ENCODE data around the gene S100PBP.

Gene S100PBP

DNA sequence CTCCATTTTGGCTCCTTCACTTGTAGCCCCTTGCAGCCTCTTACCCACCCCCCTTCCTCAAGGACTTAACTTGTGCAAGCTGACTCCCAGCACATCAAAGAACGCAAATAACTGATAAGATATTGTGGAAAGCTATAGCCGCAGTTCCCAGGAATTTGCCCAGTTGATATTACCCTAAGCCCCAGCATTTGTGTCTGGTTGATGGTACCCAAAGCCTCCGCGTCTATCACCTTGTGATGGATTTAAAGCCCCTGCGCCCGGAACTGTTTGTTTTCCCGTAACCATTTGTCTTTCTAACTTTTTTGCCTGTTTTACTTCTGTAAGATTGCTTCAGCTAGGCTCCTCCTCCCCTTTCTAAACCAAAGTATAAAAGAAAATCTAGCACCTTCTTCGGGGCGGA lies 6.2 kb upstream of the S100PBP start:
- H3K9ac ChIP-seq (ENCODE audit: low read length), result no peak overlapping the region
- H3K4me1 ChIP-seq (ENCODE audit: control insufficient read depth, insufficient read depth, low read length), result peaks cover 29% of the 10 kb centered on the region
- H3K4me3 ChIP-seq (ENCODE audit: low read length), result no peak overlapping the region
- DNase-seq (ENCODE audit: low read depth), result no peak
- no peaks in the 10 kb centered on the region for H3K9me3 ChIP-seq (ENCODE audit: control insufficient read depth, low read length)
- H3K36me3 ChIP-seq (ENCODE audit: control insufficient read depth, insufficient read depth, low read length, severe bottlenecking), result peaks cover 68% of the 10 kb centered on the region
- no peaks in the 10 kb centered on the region for H3K27me3 ChIP-seq (replicated peaks; ENCODE audit: control insufficient read depth, insufficient read depth, low read length)

DNA sequence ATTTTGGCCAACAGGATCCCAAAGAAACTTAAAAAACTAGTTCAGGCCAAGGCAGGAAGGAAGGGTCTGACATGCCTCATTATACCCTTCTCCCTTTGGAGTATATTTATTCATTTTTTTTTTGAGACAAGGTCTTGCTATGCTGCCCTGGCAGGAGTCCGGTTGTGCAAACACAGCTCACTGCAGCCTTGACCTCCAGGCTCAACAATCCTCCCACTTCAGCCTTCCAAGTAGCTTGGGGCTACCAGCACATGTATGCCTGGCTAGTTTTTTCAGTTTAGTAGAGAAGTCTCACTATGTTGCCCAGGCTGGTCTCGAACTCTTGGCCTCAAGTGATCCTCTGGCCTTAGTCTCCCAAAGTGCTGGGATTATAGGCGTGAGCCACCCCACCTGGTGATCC lies 5.5 kb upstream of the S100PBP start:
- DNase-seq (ENCODE audit: low read depth), result no peak
- H3K27me3 ChIP-seq (replicated peaks; ENCODE audit: control insufficient read depth, insufficient read depth, low read length), result no peaks in the 10 kb centered on the region
- no peak overlapping the region for H3K9ac ChIP-seq (ENCODE audit: low read length)
- peaks cover 61% of the 10 kb centered on the region for H3K36me3 ChIP-seq (ENCODE audit: control insufficient read depth, insufficient read depth, low read length, severe bottlenecking)
- no peaks in the 10 kb centered on the region for H3K9me3 ChIP-seq (ENCODE audit: control insufficient read depth, low read length)
- peaks cover 29% of the 10 kb centered on the region for H3K4me1 ChIP-seq (ENCODE audit: control insufficient read depth, insufficient read depth, low read length)
- H3K4me3 ChIP-seq (ENCODE audit: low read length), result no peak overlapping the region

DNA sequence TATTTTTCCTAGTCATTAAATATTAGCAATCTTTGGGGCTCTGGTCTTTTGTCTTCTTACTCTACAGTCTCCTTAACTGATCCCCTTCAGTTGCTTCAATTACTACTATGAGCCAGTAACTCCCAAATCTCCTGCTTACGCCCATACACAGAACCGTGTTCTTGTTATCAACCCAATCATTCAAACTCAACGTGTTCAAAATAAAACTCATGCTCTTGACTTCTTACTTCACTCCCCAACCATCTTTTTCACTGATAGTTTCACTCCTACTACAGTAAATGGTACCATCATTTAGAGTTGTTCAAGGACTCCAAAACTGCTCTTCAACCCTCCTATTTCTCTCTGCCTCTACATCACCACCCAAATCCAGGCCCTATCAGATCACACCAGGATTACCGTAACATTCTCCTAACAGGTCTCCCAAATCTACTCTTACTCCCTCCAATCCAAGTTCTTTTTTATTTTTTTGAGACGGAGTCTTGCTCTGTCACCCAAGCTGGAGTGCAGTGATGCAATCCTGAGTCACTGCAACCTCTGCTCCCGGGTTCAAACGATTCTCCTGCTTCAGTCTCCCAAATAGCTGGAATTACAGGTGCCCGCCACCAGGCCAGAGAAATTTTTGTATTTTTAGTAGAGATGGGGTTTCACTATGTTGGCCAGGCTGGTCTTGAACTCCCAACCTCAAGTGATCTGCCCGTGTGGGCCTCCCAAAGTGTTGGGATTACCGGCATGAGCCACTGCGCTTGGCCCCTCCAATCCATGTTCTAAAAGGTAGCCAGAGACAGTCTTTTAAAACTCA lies 3.3 kb upstream of the S100PBP start:
- Histone ChIP-seq H3K9ac (ENCODE audit: low read length) (no peak overlapping the region), H3K4me3 (ENCODE audit: low read length) (peak overlapping the region; percentile 99), H3K36me3 (ENCODE audit: control insufficient read depth, insufficient read depth, low read length, severe bottlenecking) (peaks cover 39% of the 10 kb centered on the region), H3K4me1 (ENCODE audit: control insufficient read depth, insufficient read depth, low read length) (peaks cover 38% of the 10 kb centered on the region), H3K27me3 (replicated peaks; ENCODE audit: control insufficient read depth, insufficient read depth, low read length) (no peaks in the 10 kb centered on the region), H3K9me3 (ENCODE audit: control insufficient read depth, low read length) (no peaks in the 10 kb centered on the region)
- peak; percentile 31 for DNase-seq (ENCODE audit: low read depth)

DNA sequence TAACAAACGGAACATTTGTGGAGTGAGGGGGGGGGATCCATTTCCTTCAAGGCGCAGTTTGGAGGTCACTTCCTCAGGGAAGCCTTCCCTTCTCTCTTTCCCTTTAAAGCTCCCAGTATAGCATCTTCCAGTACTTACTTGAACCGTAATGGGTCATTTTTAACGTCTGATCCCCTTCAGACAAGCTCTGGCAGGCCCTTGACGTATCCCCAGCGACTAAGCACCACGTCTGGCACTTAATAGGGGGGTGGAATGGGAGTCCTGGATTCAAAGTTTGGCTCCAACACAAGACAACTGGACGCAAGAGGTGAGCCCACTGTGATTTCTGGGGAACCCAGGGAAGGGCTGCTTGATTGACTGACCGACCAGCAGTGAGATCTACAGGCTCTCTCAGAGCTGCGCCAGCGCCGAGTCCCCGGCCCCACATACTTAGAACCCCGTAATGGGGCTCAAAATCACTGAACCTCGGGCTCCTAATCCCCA lies 736 bp upstream of the S100PBP start:
- Histone ChIP-seq H3K9me3 (ENCODE audit: control insufficient read depth, low read length) (no peaks in the 10 kb centered on the region), H3K27me3 (replicated peaks; ENCODE audit: control insufficient read depth, insufficient read depth, low read length) (no peaks in the 10 kb centered on the region), H3K36me3 (ENCODE audit: control insufficient read depth, insufficient read depth, low read length, severe bottlenecking) (peaks cover 18% of the 10 kb centered on the region), H3K9ac (ENCODE audit: low read length) (peak overlapping the region; percentile 100), H3K4me3 (ENCODE audit: low read length) (peak overlapping the region; percentile 99), H3K4me1 (ENCODE audit: control insufficient read depth, insufficient read depth, low read length) (peaks cover 38% of the 10 kb centered on the region)
- peak; percentile 56 for DNase-seq (ENCODE audit: low read depth)

DNA sequence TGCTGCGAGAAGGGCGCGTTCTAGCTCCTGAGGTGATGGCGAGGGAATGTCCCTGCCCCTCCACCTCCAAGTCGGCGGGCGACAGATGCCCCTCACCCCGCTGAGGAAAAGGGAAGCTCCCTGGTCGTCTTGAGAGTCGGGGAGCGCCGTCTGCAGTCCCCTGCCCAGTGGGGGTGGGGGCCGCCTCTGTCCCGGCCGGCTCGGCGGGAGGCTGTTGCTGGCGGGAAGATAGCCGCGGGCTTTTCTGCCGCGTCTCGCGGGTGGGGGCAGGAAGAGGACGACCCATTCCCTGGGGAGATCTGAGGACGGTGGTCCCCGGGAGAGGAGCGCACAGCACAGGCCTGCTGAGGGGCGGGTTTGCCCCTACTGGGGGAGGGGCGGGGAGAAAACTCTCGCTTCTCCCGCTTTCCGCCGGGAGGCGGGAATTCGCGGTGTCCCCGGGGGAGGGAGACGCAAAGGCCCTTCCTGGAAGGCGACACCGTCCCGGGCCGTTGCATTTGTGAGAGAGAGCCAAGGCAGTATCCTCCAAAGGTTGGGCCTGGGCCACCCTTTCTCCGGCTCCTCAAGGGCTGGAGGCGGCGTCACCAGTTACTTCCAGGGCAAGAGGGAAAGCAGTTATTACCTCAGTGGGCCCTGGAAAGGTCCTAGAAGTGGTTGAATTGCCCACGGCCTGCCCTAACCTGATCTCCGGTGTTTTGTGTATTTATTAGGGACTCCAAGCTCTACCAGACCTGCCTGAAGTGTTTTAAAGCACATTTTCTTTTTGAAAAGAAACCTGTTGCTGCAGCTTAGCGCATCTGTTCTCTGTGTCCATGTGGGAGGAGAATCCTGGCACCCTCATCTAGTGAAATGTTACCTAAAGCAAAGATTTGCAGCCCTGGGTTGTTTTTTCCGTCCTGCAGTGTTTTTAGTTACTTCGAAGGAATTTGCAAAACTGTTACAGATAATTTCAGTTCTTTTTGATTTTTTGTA lies 648 bp downstream of the S100PBP start:
- DNase-seq (ENCODE audit: low read depth), result peak; percentile 77

DNA sequence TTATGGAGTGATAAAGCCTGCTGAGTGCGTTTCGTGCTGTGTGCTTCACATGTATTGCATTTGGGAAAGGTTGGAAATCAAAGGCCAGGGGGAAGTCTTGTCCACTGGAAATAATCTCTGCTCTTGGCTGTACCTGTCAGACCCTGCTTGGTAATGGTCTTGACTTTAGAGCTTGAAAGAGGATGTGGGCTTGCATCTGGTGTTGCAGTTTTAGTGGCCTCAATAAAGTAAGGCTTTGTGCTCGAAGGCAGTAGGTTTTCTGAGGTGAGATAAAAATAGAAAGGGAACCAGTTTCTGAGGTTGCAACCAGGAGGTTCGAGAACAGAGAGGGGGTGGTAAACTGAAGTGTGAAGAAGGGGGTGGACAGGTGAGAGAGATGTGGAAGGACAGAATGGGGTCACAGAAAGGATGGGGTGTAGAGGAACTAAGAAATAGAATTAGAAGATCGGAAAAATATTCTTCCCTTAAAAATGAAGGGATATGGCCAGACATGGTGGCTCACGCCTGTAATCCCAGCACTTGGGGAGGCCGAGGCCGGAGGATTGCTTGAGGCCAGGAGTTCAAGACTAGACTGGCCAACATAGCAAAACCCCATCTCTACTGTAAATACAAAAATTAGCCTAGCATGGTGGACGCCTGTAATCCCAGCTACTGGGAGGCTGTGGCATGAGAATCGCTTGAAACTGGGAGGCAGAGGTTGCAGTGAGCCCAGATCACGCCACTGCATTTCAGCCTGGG lies 1.5 kb downstream of the S100PBP start:
- DNase-seq (ENCODE audit: low read depth), result no peak
- H3K4me1 ChIP-seq (ENCODE audit: control insufficient read depth, insufficient read depth, low read length), result peaks cover 28% of the 10 kb centered on the region
- peak overlapping the region; percentile 100 for H3K9ac ChIP-seq (ENCODE audit: low read length)
- peak overlapping the region; percentile 99 for H3K4me3 ChIP-seq (ENCODE audit: low read length)
- H3K27me3 ChIP-seq (replicated peaks; ENCODE audit: control insufficient read depth, insufficient read depth, low read length), result no peaks in the 10 kb centered on the region
- peaks cover 2% of the 10 kb centered on the region for H3K36me3 ChIP-seq (ENCODE audit: control insufficient read depth, insufficient read depth, low read length, severe bottlenecking)
- H3K9me3 ChIP-seq (ENCODE audit: control insufficient read depth, low read length), result no peaks in the 10 kb centered on the region

More for the DNA sequence above, 648 bp downstream of the S100PBP start:
- H3K4me3 ChIP-seq (ENCODE audit: low read length), result peak overlapping the region; percentile 99
- peaks cover 33% of the 10 kb centered on the region for H3K4me1 ChIP-seq (ENCODE audit: control insufficient read depth, insufficient read depth, low read length)
- peak overlapping the region; percentile 100 for H3K9ac ChIP-seq (ENCODE audit: low read length)
- H3K9me3 ChIP-seq (ENCODE audit: control insufficient read depth, low read length), result no peaks in the 10 kb centered on the region
- H3K36me3 ChIP-seq (ENCODE audit: control insufficient read depth, insufficient read depth, low read length, severe bottlenecking), result peaks cover 7% of the 10 kb centered on the region
- H3K27me3 ChIP-seq (replicated peaks; ENCODE audit: control insufficient read depth, insufficient read depth, low read length), result no peaks in the 10 kb centered on the region

DNA sequence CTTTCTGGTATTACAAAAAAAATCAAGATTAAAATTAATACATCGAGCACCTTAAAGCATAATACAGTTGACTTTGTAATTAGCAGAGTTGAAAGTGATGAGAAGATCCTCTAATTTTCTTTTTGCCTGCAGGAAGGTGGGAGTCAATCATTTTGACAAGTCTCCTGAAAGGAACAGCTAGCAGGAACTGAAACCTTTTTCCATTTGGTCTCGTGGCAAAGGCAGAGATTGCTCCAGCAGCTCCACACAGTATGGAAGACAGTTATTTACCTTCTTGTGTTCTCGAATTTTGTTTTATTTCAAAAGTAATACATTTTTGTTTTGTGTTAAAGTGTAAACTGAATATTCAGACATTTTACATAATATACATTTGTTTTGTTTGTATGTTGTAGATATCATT lies 7.7 kb downstream of the S100PBP start:
- no peaks in the 10 kb centered on the region for H3K27me3 ChIP-seq (replicated peaks; ENCODE audit: control insufficient read depth, insufficient read depth, low read length)
- no peak overlapping the region for H3K4me3 ChIP-seq (ENCODE audit: low read length)
- peaks cover 51% of the 10 kb centered on the region for H3K36me3 ChIP-seq (ENCODE audit: control insufficient read depth, insufficient read depth, low read length, severe bottlenecking)
- no peak for DNase-seq (ENCODE audit: low read depth)
- H3K9me3 ChIP-seq (ENCODE audit: control insufficient read depth, low read length), result no peaks in the 10 kb centered on the region
- H3K9ac ChIP-seq (ENCODE audit: low read length), result no peak overlapping the region
- no peaks in the 10 kb centered on the region for H3K4me1 ChIP-seq (ENCODE audit: control insufficient read depth, insufficient read depth, low read length)

DNA sequence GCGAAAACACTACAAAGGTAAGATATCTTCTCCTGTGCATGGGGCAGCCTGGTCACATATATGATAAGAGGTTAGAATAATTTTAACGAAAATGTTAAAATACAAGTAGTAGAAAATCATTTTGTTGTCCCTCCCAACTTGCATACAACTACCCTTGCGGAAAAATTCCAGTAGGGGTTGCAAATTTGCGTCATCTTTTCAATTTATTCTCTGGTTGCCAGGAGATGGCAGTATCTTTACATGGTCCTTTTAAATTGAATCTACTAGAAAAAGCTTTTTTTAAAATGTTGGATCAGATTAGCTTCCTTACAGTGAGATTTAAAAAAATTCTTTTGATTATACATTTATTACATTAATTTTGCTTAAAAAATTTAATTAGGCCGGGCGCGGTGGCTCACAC lies 10.9 kb downstream of the S100PBP start:
- Histone ChIP-seq H3K27me3 (replicated peaks; ENCODE audit: control insufficient read depth, insufficient read depth, low read length) (no peaks in the 10 kb centered on the region), H3K36me3 (ENCODE audit: control insufficient read depth, insufficient read depth, low read length, severe bottlenecking) (peaks cover 82% of the 10 kb centered on the region), H3K9ac (ENCODE audit: low read length) (no peak overlapping the region), H3K9me3 (ENCODE audit: control insufficient read depth, low read length) (no peaks in the 10 kb centered on the region), H3K4me1 (ENCODE audit: control insufficient read depth, insufficient read depth, low read length) (no peaks in the 10 kb centered on the region), H3K4me3 (ENCODE audit: low read length) (no peak overlapping the region)
- peak; percentile 26 for DNase-seq (ENCODE audit: low read depth)

DNA sequence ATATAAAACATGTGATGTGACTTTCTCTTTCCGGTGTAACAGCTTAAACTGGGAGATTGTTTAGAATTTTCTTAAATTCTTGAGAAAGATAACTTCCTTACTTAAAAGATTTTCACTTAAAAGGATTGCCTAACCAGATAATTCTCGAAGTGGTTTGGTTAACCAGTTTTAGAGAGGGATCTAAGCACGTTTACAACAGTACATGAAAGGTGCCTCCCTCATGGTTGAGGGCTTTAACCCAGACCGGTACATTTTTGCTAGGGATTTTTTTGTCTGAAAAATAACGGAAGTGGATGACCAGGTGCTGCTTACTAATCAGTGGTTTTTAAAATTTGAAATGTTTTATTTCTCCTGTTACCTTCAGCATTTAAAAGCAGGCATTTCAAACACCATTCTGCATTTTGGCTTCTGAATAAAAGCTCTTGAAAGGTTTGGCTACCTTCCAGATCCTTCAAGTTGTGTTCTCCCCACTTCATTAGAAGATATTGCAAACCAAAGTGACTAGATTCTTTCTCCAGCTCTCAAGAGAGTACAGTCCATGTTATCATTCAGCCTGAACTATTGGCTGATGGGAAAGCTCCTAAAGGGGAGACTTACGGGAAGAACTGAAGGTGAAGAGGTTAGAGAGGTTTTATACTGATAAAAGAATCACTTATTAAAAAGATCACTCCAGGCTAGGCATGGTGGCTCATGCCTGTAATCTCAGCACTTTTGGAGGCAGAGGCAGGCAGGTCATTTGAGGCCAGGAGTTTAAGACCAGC lies 12.8 kb downstream of the S100PBP start:
- Histone ChIP-seq H3K4me3 (ENCODE audit: low read length) (no peak overlapping the region), H3K9me3 (ENCODE audit: control insufficient read depth, low read length) (no peaks in the 10 kb centered on the region), H3K36me3 (ENCODE audit: control insufficient read depth, insufficient read depth, low read length, severe bottlenecking) (peaks cover 97% of the 10 kb centered on the region), H3K27me3 (replicated peaks; ENCODE audit: control insufficient read depth, insufficient read depth, low read length) (no peaks in the 10 kb centered on the region), H3K9ac (ENCODE audit: low read length) (no peak overlapping the region), H3K4me1 (ENCODE audit: control insufficient read depth, insufficient read depth, low read length) (no peaks in the 10 kb centered on the region)
- no peak for DNase-seq (ENCODE audit: low read depth)

DNA sequence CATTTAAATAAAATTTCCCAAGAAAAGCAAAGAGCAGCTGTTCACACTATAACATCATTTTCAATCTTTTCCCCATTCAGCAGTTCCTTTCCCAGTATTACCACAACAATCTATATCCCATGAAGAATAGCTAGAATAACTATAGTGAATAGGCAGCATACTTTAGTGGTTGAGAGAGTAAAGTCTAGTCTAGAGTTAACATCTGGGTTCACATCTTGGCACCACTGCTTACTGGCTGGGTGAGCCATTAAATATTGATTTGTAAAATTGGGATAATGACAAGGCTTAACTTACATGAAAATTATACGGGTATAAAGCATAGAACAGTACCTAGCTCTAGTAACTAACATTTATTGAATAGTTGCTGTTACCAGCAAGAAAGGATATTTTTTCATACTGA lies 14.4 kb downstream of the S100PBP start:
- no peak for DNase-seq (ENCODE audit: low read depth)
- Histone ChIP-seq H3K4me3 (ENCODE audit: low read length) (no peak overlapping the region), H3K9ac (ENCODE audit: low read length) (no peak overlapping the region), H3K9me3 (ENCODE audit: control insufficient read depth, low read length) (no peaks in the 10 kb centered on the region), H3K4me1 (ENCODE audit: control insufficient read depth, insufficient read depth, low read length) (no peaks in the 10 kb centered on the region), H3K27me3 (replicated peaks; ENCODE audit: control insufficient read depth, insufficient read depth, low read length) (no peaks in the 10 kb centered on the region), H3K36me3 (ENCODE audit: control insufficient read depth, insufficient read depth, low read length, severe bottlenecking) (peaks cover 88% of the 10 kb centered on the region)

Data from adipocyte (in vitro differentiated cells).